ENCODE data around the gene MYO5A.

The MYO5A gene

DNA sequence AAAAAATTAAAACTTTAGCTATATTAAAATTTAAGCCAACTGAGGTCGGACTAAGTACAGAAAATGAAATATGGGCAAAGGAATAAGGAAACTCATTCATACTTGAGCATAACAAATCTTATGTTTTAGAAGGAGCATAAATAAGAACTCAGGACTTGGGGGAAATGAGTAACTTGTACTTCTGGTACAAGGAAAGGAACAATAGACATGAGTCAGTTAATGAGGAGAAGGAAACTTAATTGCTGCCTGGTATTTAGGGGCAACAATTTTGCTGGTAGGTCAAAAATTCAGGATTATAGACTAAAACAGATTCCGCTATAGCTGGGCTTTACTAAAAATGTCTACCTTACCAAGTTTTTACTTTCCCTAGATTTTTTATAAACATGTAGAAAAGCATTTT lies 113.1 kb downstream of the MYO5A start:
- no peak for DNase-seq

DNA sequence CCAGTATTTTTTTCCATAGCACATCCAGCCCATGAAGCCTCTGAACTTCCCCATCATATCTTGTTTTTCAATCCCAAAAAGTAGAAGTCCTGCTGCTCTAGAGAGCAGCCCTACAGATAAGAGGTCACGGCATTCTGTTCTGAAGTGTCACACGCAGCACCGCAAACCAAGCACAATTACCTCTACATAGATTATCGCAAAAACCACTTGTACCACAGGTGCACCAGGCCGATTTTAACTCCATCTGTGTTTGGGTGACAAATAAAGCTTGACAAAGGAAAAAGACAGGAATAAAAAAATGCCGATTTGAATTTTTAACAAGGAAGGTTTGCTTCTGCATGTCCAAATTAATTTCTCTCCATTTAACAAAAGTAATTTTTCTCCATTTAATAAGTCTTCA lies 113.7 kb downstream of the MYO5A start:
- DNase-seq: no peak

DNA sequence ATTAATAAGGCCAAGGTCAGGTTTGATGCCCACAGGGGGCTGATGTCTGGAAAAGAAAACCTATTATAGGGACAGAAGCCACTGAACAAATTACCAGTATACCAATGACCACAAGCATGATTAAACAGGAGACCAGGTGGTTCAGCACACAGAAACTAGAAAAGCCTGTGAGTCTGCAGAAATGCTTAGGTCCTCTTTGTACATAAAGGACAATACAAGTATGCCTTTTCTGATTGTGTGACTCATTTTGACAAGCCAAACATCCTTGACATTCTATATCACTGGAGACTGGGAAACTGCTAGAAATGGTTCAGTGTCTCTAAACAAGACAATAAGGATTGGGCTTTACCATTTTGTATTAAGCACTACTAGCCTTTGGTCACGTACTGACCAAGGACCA lies 119.9 kb downstream of the MYO5A start:
- DNase-seq: no peak

DNA sequence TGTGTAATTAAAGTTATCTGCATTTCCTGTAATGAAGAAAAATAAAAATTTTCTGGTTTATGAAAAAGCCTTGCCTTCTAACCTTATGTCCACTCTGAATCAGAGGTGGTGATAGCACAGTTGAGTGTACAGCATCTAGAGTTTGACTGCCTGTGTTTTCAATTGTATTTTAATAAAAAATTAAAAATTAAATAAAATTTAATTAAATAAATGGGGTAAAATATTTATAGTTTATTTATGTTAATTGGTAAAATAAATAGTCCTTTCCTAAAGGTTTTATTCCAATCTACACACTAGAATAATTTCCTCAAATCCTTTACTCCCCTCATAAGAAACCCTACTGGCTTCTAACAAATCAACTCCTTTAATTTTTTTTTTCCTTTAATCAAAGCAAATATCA lies 121.3 kb downstream of the MYO5A start:
- no peak for DNase-seq

DNA sequence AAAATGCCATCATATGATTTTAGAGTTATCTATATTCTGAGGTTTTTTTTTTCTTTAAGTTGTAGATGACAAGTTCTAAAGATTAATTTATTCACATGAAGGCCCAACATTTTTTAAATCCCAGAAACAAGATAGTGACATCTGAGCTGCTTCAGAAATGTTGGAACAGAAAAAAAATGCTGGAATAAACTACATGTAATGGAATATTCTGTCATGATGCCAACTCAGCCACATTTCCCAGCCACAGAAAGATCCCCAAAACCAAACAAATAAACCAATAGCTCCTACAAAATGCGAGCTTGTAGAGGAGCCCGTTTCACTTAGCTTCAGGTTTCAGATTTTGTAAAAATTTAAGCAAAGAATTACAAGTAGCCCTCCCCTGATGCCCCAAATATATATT lies 122.1 kb downstream of the MYO5A start:
- DNase-seq: no peak

DNA sequence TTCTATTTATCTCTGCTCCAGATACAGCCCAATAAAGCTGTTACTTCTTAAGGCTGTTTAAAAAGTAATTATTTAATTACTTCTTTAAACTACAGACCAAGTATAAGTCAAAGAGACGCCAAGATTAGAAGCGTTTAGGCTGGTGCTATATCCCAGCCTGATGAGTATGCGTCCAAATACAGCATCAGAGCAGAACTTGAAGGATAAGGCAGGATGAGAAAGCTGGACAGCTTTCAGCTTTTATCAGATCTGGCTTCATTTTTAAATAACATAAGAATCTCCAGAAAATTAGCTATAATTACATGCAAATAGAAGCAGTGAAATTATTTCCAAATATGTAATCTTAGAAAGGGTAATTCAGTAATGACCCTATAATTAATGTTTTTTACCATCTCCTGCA lies 122.8 kb downstream of the MYO5A start:
- no peak for DNase-seq

DNA sequence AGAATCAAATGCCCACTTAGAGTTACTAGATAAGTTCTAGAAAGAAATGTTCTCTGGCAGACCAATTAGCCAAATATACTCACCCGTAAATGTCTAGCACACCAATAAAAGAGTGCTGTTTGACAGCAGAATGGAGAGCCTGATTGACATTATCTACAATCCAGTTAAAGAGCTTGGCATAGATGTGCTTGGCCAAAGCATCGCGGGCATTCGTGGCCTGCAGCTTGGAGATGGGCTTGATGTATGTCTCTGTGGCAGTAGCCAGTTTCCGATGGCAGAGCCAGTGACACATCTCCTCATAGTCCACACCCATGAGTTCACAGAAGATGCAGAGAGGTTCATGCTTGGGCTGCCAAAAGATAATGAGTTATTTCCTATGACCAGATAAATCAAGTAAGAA lies 131.6 kb downstream of the MYO5A start:
- DNase-seq: no peak

DNA sequence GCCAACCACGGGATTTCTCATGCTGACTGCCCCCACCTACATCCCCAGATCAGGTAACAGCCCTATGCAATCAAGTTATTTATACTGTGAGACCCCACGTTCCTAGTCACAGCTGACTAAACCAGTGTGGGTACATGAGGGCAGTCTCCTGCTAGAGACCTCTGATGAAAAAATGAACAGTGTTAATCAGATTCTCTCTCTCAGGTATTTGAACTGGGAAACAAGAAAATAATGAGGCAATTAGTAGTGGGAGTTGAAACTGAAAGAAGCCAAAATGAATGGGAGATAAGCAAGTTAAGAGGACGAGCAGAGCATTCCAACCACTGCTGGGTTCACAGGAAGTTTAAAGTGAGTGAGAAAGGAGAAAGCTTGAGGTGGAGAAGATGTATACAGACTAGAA lies 134.6 kb downstream of the MYO5A start:
- no peak for DNase-seq

DNA sequence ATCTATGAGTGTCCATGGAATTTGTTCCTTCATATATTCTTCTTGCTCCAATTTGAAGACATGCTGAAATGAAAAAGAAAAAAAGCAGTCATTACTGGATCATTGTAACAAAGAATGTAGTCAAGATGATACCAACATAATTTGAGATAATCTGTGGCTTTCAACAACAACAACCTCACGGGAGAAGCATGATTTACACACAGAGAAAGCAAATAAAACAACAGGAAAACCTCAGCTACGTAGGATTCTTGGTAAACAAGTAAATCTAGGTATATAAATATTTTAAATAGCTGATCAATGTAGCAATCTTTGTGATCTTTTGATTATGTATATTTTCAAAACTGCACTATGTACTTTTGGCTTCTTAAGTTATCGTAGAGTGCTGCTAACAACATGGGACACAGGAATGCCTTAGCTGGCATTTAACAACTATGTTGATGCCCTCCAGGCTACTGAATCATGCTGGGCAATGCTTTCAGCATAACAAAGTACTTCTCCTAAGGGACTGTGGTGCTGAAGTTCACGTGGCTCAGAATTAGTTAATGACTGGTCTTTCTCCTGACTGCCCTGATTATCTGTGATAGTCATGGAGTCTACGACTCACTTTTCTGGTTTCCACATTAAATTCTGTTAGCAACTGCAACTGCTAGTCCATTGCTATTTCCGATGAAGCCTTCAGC lies 136.5 kb downstream of the MYO5A start:
- DNase-seq: no peak

DNA sequence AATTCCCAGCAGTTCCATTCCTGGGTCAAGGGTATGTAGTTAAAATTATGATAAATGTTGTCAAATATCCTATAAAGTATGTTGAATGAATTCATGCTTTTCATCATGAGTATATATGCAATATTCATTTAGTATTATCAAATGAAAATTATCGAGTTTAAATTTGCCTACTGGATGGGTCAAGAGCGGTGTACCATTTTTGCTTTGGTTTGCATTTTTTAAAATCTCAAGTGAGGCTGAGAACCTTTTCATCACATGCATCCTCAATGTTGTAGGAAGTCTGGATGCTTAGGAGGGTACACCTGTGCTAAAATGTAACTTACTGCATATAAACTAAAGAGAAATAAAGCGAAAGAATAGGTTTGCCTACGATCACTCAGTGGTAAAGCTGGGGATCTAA lies 137.6 kb downstream of the MYO5A start:
- no peak for DNase-seq

DNA sequence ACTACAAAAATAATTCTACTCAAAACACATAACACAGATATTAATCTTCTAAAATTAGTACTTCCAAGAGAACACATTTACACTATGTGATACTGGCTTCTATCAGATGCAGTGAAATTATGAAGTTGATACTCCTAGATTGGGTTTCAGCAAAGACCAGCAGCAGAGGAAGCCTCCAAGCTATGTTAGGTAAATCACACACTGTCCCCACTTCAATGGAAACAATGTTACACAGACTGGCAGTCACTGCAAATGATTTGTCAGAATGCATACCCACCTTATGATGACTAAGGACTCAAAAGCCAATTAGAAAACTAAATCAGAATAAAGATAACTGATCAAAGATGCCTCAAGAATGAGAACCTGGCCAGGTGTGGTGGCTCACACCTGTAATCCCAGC lies 143.0 kb downstream of the MYO5A start:
- DNase-seq: no peak

DNA sequence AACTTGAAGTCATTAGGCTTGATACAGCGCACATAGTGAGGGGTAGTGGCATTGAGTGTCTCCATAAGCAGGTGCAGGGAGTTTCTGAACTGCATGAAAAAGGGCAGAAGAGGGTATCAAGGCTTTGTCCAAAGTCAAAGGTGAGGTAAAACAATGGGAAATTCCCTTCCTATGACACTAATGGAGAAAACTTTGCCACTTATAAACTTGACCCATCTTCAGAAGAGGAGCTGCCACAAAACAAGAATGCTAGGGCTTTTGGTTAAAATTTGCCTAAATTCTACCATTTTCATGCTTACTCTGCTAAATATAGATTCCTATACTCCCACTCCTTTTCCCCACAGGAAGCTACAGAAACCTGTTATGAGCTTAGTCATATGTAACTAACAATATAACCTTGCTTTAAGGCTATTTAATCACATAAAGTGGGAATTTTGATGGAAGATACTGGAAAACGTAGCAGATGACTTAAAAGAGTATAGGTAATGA lies 145.5 kb downstream of the MYO5A start:
- no peak for DNase-seq

DNA sequence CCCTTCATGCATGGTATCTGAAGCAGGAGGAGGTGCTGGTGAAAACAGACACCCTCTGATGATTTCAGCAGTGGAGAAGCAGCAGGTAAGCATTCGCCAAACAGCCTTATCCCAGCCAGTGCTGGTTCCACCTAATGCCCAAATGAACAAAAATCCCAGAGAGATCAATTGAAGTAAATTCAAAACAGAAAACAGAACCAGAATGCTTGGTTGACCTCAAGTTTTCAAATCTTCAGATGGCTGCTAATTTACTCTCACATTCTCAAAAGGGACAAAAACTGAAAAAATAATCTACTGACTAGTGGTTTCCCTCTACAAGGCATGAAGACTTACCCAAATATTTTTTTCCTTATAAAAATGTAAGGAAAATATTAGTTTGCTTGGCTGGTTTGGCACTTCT lies 146.0 kb downstream of the MYO5A start:
- no peak for DNase-seq

DNA sequence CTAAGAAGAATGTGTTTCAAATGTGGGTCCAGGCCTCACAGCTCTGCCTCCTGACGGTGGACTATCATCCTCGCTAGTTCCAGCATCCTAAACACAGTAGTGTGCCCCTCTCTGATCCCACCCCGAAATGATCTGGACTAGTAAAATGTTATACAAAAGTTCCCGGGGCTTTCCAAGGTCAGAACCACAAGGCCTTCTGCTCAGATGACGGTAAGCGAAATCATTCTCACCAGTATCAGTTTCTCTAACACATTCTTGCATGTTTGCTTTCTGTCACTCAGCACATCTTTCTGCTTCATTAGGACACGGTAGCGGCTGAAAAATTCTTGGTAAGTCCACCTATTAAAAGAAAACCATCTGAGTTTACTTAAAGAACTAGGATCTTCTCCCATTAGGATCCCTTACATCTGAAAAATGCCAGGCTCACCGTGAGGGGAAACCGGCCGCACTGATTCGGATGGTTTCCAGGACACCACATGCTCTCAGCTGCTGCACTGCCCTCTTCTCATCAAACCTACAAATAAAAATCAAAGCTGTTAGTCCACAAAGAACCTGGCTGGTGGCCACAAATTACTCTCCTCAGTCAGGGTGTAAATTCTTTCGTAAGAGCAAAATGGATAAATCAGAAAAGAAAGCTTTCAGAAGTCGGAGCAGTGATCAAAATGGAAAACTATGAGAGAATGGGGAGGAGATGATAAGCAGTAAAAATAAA lies 149.1 kb downstream of the MYO5A start:
- DNase-seq: no peak

DNA sequence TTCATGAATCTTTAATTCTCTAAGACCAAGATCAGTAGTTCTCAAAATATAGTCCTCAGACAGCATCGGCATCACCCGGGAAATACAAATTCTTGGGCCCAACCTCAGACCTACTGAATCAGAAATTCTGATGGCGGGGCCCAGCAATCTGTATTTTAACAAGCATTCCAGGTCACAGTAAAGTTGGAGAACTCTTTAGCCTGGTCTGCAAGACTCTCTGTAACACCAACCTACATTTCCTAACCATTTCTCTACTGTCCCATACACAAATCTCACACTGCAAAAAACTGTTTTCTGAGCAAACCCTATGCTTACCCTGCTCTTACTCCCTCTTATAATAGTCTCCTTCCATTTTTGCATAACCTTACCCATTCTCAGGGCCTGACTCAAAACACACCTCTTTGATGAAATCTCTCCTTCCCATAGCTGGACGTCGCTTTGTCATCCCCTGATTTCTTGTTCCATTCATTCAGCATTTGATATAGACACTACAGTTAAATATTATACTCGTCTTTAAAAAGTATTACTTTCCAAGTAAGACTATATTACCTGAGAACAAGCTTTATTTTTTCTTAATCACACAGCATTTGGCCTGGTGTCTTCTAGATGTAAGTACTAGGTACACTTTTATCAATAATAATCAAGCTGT lies 149.8 kb downstream of the MYO5A start:
- no peak for DNase-seq

DNA sequence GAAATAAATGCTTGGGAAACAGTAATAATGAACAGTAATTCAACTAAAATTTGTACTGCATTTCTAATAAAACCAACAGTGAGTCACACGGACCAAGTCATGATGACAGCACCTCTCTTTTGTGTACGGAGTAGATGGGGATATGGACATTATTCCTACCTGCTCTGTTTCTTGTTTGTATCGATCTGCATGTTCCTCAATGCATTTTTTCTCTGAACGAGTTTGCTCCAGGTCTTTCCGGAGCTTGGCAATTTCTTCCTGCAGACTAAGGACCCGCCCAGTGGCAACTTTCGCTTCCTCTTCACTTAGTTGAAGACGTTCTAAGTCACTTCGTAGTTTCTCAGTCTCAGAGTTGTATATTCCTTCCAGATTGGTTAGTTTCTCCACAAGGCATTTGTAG lies 158.7 kb downstream of the MYO5A start:
- DNase-seq: no peak

DNA sequence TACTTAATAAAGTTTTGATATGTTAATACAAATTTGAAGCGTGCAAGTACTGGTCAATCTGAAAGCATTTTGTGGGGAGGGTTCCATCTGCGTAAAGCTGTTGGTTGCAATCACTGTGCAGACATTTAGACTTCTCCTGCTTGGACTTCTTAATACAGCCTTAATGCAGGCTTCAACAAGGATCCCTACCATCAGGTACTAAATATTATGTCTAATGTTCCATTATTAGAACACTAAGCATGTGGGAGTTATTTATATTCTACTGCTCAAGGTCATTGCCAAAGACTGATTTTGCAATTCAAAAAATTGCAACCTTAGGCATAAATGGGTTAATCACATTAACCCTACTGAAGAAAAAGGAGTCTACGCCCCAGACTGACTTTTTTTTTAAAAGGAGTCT lies 159.2 kb downstream of the MYO5A start:
- DNase-seq: no peak

DNA sequence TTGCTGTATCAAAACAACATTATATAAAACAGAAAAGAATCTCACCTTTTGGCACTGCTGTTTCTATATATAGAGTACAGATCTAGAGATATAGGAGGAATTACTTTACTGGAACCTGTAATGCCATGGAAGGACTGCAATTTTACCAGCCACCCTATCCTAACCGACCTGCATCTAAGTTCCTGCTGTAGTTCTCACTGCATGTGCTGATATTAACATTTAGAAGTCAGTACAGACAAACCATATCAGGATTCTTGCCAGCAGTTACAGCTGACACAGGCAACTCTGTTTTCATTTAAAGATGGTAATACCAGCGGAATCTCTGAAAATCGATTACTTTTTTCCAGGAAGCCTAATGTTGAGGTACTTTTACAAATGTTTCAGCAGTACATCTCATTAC lies 159.7 kb downstream of the MYO5A start:
- no peak for DNase-seq

DNA sequence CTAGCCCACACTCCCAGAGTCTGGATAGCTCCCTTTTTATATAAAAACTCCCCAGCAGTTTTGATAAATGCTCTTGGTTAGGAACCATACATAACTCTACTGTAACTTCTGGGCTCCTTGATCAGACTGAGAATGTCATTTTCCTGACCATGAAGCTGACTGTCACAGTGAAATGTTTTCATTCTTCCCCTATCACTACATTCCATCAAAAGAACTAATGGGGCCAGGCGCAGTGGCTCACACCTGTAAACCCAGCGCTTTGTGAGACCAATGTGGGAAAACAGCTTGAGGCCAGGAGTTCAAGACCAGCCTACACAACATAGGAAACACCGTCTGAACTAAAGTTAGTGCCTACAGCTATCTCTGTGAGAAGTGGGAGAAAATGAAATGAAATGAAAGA lies 160.3 kb downstream of the MYO5A start:
- DNase-seq: no peak

DNA sequence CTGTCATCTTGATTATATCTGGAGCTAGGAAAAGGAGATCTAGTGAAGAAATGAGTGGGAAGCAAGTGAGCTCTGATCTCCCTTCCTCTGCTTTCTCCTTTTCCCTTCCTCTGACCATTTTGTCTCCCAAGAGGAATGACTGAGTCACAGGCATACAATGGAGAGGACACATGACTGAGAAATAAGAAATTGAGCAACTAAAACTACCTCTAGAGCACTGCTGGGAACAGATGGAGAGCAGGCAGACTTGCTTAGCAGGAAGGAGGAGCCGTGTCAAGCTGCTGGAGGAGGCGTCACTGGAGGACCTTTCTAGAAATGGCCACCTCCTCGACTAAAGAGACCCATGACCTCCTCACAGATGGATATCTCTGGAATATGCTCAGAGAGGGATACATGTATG lies 166.2 kb downstream of the MYO5A start:
- no peak for DNase-seq

DNA sequence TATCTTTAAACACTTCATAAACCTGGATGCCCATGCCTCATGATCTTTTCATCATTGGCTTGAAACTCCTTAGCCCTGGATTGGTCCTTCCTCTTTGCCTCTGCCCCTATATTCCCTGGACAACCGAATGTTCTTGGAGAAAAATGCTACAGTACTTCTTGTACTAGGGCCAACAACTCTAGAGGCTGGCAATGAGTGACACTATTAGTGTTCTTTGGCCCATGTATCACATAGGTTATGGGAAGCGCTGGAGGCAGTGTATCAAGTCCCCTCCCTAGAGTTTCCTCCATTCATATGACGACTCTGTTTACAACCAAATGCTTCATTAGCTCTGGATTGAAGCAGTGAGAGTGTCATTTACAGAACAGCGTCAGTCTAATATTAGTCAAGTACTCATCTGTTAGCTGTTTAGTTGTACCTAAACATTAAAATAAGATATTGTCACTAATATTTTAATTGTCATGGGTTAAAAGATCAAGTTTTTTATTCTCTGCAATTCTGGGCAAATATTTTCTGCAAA lies 166.6 kb downstream of the MYO5A start:
- no peak for DNase-seq

DNA sequence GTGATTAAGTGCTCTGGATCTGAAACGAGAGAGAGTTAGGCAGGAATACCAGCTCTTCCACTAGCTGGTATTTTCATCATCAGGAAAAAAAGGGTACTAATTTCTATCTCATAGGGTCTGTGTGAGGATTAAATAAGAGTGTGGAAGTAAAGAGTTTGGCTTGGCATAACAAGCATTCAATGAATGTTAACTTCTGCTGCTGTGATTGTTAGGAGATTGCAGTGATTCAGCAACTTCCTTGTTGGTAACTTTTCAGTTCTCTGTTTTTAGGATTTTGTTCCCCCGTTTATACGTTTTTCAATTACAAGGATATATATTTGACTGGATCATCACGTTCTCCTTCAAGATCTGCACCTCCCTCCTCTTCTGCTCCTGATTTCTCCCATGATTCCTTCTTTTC lies 167.2 kb downstream of the MYO5A start:
- DNase-seq: no peak

DNA sequence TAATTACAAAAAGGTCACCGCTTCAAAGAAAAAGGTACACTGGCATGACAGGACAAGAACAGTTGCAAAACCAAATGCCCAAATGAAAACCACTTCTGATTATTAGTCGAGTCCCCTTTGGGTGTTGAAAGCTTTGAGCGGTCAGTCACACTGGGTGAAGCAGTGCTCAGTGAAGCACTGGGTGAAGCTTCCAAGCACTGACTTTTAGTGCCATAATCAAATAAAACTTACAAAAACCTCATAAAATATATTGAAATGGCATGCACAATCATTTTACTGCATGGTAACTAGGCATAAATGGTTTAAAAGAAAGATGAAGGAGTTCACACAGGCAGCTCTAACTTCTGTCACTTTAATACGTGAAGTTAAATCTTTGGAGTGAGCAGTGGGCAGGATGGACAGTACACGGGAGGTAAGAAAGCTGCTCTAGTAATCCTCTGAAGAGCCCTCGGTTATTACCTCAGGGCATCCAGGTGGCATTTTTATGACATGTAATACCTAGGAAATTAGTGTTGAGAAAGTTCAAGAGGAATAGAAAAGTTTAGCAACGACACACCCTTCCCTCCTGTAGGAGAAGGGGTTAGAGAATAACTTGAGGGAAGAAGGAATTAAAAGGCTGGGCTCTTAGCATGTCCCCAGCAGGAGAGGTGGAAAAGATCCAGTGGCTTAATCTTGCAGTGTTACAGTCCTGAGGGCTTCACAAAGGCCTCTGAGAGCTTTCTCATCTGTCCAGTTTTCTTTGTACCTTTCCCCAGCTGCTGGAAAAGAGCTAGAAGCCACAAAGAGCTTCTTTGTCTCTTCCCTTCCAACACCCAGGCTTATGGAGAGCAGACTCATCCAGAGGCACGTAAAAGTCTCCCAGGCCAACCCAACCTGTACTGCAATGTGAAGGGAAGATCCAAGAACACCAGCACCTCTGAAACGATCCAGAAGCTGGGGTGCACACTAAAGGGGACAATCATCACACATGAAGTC lies 168.2 kb downstream of the MYO5A start:
- no peak for DNase-seq

Data from activated gamma-delta T cell (primary cell).